ENCODE results near the gene KIAA1191. TPM values are rescaled to one million over a fixed set of nuclear protein-coding genes. Genes with fewer than 3 reads are reported as not detected.

KIAA1191 gene
- total and polyA plus RNA-seq, 9 of the 15 experiments (the other 6 are each of a cell fraction or from before 2014, with no cell fraction given): 31.0 to 80.2 (median 45.7) TPM

DNA sequence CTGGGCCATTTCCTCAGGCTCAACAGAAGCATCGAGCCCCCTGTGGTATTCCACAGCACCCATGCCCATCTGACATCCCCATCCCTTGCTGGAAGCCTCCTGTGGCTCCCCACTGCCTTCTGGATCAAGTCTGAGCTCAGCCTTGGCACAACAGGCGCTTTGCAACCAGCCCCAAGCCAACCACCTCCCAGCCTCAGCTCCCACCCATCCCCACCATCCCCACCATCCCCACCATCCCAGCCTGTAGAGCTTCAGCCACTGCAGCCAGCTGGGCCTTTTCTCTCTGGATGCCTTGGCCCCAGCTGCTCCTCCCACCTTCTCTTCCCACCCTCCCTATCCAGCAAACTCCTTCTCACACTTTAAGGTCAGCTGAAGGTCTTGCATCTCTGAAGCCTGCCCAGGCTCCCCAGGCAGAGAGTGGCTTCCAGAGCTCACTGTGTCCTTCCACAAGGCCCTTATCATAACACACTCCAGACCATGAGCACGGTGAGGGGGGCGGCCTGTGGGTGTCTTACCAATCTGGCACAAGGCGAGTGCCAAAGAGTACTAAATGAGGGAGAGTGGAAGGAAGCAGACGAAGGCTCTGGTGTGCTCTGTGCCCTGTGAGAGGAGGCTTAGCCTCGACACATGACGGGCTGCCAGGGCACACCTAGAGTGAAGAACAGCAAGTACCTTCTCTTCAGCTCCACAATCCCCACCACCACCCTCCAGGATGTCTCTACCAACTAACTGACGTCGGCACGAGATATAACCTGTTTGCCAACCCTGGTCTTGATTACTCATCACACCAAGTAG, 33.5 kb upstream of the KIAA1191 start:
- H3K27me3 ChIP-seq (ENCODE audit: control insufficient read depth in 2 of 2, insufficient read depth in 2 of 2, low read length in 2 of 2): no peaks in the 10 kb centered on the region
- peaks cover 3% of the 10 kb centered on the region for H3K9me1 ChIP-seq (ENCODE audit: control insufficient read depth, insufficient read depth, low read length)
- no peak overlapping the region for H3K4me2 ChIP-seq (ENCODE audit: insufficient read depth, low read length)
- no peak overlapping the region for H2AFZ ChIP-seq (ENCODE audit: low read depth, low read length)
- no peaks in the 10 kb centered on the region for H3K9me3 ChIP-seq (replicated peaks; ENCODE audit: control insufficient read depth, insufficient read depth, low read depth, low read length)
- no TSS peak for BruUV-seq (replicated peaks)
- H3K36me3 ChIP-seq (ENCODE audit: control insufficient read depth, insufficient read depth, low read length): peaks cover 61% of the 10 kb centered on the region
- H4K20me1 ChIP-seq (replicated peaks; ENCODE audit: control insufficient read depth, insufficient read depth, low read length): no peaks in the 10 kb centered on the region
- TF ChIP-seq ZBTB40 (IDR thresholded peaks at IDR 0.05): no peak
- no peak for TF ChIP-seq ZBTB40 (CRISPR knock-in tag; IDR thresholded peaks at IDR 0.05)
- TF ChIP-seq MED1 (CRISPR knock-in tag; IDR thresholded peaks at IDR 0.05; ENCODE audit: borderline replicate concordance): no peak
- TF ChIP-seq PTBP1 (IDR thresholded peaks at IDR 0.05; ENCODE audit: low read depth, low read length): no peak
- TF ChIP-seq U2AF1 (optimal IDR thresholded peaks at IDR 0.05; ENCODE audit: low read depth, low read length): no peak
- no peak for TF ChIP-seq SMARCA5 (IDR thresholded peaks at IDR 0.05)
- no peak for TF ChIP-seq PML (IDR thresholded peaks at IDR 0.05; ENCODE audit: low read length)
- no peak for TF ChIP-seq SREBF1 (IDR thresholded peaks at IDR 0.05; ENCODE audit: borderline replicate concordance, low read depth, low read length)
- TF ChIP-seq ZC3H8 (IDR thresholded peaks at IDR 0.05): no peak
- no peak for TF ChIP-seq ZNF23 (CRISPR knock-in tag; IDR thresholded peaks at IDR 0.05)
- no peak for TF ChIP-seq HDAC3 (IDR thresholded peaks at IDR 0.05; ENCODE audit: borderline replicate concordance, partially characterized antibody)
- ATAC-seq: no peak
- H3K4me3 ChIP-seq: no peak overlapping the region
- ChIA-PET POLR2A (interaction anchor here (0.5 to 3.3 kb wide), 2 partner anchors 12 to 15 kb away, joined by 3 to 15 read pairs; no protein-coding TSS in a partner anchor), CTCF (ENCODE audit: low intra/inter-chr PET ratio) (no interaction called here)
- H3K4me1 ChIP-seq (replicated peaks in 1 of 2; ENCODE audit: control insufficient read depth in 2 of 2, insufficient read depth in 2 of 2, low read length in 2 of 2): peaks cover 12 to 26% of the 10 kb centered on the region in 2 experiments; a peak in 4 of 5 replicates
- WGBS (ENCODE audit: insufficient coverage, low coverage, missing lambda C conversion rate): 80% methylated on average over 10 of the region's 11 CpGs
- intact Hi-C loops (cut with micrococcal nuclease) (no loop called here), in situ Hi-C loops (cut with MboI) (no loop called here)
- H3K9ac ChIP-seq (ENCODE audit: insufficient read depth in 1 of 2, low read depth in 2 of 2, low read length in 2 of 2): peak overlapping the region in 1 of 2 experiments; percentile 36; a peak in 1 of 4 replicates
- no peak overlapping the region for H3K27ac ChIP-seq (ENCODE audit: extremely low read depth, low read depth, low read length)
- no peak for FAIRE-seq
- DNase-seq (ENCODE audit: extremely low read depth in 1 of 4, low spot score in 3 of 4): no peak
- H3K79me2 ChIP-seq (ENCODE audit: control insufficient read depth, insufficient read depth, low read length): peaks cover 11% of the 10 kb centered on the region
